Type B pancreatic cell (in vitro differentiated cells): ENCODE measurements around the gene TP53RK. TPM values are rescaled to one million over a fixed set of nuclear protein-coding genes. Genes with fewer than 3 reads are reported as not detected.

ENCODE experiments used
- DNase-seq: peaks from one replicate; pipeline ENCODE4 v3.0.0; 2021; ENCODE audit warnings: mixed read lengths; ENCODE audit not compliant: unreplicated experiment; ENCODE audit errors: extremely low spot score
- H3K27ac Mint-ChIP-seq: 2 replicates; pipeline ENCODE4 v1.8.0; 2021; ENCODE audit warnings: mild to moderate bottlenecking, mixed read lengths
- H3K27me3 Mint-ChIP-seq: 2 replicates; pipeline ENCODE4 v1.8.0; 2021; ENCODE audit warnings: mixed read lengths
- H3K36me3 Mint-ChIP-seq: 2 replicates; pipeline ENCODE4 v1.8.0; 2021; ENCODE audit warnings: mixed read lengths
- H3K4me1 Mint-ChIP-seq: one replicate; pipeline ENCODE4 v1.8.0; 2021; ENCODE audit warnings: mixed read lengths; ENCODE audit not compliant: unreplicated experiment
- H3K4me3 Mint-ChIP-seq: 2 replicates; pipeline ENCODE4 v1.8.0; 2021; ENCODE audit warnings: mild to moderate bottlenecking, mixed read lengths
- H3K9me3 Mint-ChIP-seq: 2 replicates; pipeline ENCODE4 v1.8.0; 2021; ENCODE audit warnings: mixed read lengths
- CTCF ChIP-seq: fragments of 200-600 bp; sonication (generic); conservative IDR thresholded peaks from 2 replicates; pipeline ENCODE4 v1.5.0; 2021; ENCODE audit warnings: antibody characterized with exemption, mild to moderate bottlenecking
- total RNA-seq: library from RNA; stranded (reverse); gene quantifications from 2 replicates; pipeline ENCODE4 v1.2.1, GENCODE V29; 2021; ENCODE audit warnings: low replicate concordance

The TP53RK gene
- total RNA-seq, 1 donor from 2014 or later = 13.6 TPM

GRCh38 chr20:46674253-46675083 lies 14.8 kb downstream of the TP53RK start:
- no peak overlapping the region for H3K27ac Mint-ChIP-seq
- DNase-seq = peak; percentile 45
- H3K36me3 Mint-ChIP-seq = peaks cover 16% of the 10 kb centered on the region
- peak overlapping the region; percentile 31 for H3K4me3 Mint-ChIP-seq
- H3K4me1 Mint-ChIP-seq = peaks cover 19% of the 10 kb centered on the region
- TF ChIP-seq CTCF = no peak
- no peaks in the 10 kb centered on the region for H3K27me3 Mint-ChIP-seq
- peaks cover 6% of the 10 kb centered on the region for H3K9me3 Mint-ChIP-seq

- H3K4me3 Mint-ChIP-seq = no peak overlapping the region
- H3K36me3 Mint-ChIP-seq = peaks cover 17% of the 10 kb centered on the region
- DNase-seq = no peak
- peaks cover 19% of the 10 kb centered on the region for H3K4me1 Mint-ChIP-seq
- H3K27me3 Mint-ChIP-seq = no peaks in the 10 kb centered on the region
- H3K27ac Mint-ChIP-seq = no peak overlapping the region
- no peak for TF ChIP-seq CTCF
- peaks cover 10% of the 10 kb centered on the region for H3K9me3 Mint-ChIP-seq
Observed at GRCh38 chr20:46673394-46674252, 15.6 kb downstream of the TP53RK start.

- Mint-ChIP-seq H3K36me3 (peaks cover 16% of the 10 kb centered on the region), H3K4me1 (peaks cover 19% of the 10 kb centered on the region)
Observed at GRCh38 chr20:46672543-46673148, 16.6 kb downstream of the TP53RK start.

GRCh38 chr20:46671866-46672542 lies 17.2 kb downstream of the TP53RK start:
- DNase-seq = peak; percentile 7
- Mint-ChIP-seq H3K4me3 (no peak overlapping the region), H3K27ac (no peak overlapping the region), H3K27me3 (no peaks in the 10 kb centered on the region), H3K9me3 (peaks cover 10% of the 10 kb centered on the region), H3K4me1 (peaks cover 19% of the 10 kb centered on the region), H3K36me3 (peaks cover 16% of the 10 kb centered on the region)
- TF ChIP-seq CTCF = no peak

More at GRCh38 chr20:46672543-46673148, 16.6 kb downstream of the TP53RK start:
- Mint-ChIP-seq H3K9me3 (peaks cover 10% of the 10 kb centered on the region), H3K27ac (no peak overlapping the region), H3K27me3 (no peaks in the 10 kb centered on the region), H3K4me3 (no peak overlapping the region)
- TF ChIP-seq CTCF = no peak
- peak; percentile 37 for DNase-seq
